Stimulated activated CD4-positive, alpha-beta T cell treated with anti-CD3 and anti-CD28 coated beads, Interleukin-15, amount 100 ng/mL, for 24 hours (primary cell): ENCODE measurements around the gene LYSMD4.

Experiments used
- DNase-seq: peaks from one replicate; pipeline ENCODE4 v3.0.0-alpha.2; 2020

LYSMD4 gene

DNA sequence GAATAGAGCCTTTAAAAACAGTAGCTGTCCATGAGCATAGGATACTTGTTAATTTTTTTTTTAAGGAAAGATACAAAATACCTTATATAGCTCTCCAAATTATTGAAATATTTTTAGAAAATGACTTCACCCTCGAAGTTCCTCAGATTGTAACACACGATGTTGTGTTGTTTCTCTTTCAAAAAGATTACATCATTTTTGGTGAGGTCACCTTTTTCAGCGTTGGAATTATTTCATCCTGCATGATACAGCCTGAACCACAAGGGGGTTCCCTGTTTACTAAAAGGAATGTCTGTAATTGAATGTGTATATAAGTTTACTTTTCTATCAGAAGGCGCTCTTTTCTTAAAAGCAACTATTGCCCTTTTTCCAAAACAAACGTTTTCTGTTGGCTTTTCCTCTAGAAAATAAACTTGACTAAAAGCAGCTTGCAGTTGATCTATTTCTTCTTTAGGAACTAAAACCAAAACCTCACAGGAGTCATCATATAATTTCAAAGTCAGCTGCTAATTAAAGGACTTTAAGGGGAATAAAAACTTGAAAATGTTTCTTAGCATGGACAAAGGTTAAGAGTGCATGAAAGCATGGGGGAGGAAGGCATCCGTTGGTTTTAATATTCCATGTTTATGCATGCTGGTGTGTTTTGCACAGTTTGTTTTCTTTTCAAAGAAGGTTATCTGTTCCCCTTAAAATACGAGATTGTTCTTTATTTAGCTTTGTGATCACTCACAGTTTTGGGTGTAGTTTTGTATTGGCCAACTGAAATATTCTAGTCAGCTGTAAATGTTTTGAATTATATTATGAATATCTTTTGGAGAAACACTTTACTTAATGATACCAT, 29.4 kb downstream of the LYSMD4 start:
- DNase-seq: no peak

DNA sequence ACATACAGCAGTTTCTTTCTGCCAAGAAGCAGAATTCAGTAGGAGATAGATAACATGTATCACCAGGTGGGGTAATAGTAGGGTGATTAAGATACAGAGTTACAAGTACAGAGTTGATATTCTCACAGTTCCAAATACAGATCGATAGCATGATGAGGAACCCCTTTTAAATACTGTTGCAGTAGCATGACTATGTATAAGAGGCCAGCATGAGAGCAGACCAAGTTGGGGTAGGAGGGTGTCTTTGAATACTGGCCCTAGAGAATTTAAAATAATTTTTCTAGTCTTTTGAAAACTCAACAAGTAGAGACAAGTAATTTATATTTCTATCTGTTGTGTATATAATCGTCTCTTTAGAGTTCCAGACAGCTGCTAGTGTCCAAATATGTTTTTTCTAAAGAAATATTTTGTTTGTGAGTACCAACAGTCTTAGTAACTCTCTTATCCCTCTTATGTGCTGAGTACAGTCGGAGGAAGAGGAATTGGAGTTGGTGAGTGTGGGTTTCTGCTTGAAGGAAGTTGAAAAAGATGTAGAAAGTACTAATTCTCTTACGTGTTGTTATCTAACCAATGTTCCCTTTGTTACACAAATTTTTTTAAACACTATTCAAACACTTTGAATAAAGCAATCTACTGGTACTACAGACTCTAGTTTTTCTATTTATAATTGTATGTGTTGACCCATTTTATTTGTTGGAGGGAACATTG, 30.2 kb downstream of the LYSMD4 start:
- no peak for DNase-seq

- no peak for DNase-seq
These were observed 37.1 kb downstream of the LYSMD4 start for GRCh38 chr15:99696096-99696495.

DNA sequence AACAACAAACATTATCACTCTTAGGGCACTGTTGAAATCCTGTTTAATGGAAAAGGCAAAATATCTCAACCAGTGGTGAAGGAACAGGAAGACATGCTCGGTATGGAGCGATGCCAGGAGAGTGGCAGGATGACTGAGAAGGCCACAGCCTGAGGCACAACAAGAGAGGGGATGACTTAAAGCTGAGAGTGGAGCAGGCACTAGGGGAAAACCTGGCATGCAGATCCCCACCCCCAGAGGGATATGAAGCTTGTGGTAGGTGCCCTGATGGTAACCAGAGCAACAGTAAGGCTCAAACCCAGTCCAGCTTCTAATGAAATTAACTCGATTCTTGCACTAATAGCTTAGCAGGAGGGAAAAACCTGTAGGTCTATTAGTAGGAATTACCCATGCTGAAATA, 40.4 kb downstream of the LYSMD4 start:
- no peak for DNase-seq

DNA sequence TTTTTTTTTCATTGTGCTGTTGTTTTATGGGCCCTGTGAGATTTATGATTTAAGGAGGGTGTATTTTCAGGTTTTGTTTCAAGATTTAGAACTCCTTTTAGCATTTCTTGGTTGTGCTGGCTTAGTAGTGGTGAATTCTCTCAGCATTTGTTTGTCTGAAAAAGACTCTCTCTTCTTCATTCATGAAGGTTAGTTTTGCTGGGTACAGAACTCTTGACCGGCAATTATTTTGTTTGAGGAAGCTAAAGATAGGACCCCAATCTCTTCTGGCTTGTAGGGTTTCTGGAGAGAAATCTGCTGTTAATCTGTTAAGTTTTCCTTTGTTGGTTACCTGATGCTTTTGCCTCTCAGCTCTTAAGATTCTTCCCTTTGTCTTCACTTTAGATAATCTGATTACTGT, 46.9 kb downstream of the LYSMD4 start:
- DNase-seq: no peak

DNA sequence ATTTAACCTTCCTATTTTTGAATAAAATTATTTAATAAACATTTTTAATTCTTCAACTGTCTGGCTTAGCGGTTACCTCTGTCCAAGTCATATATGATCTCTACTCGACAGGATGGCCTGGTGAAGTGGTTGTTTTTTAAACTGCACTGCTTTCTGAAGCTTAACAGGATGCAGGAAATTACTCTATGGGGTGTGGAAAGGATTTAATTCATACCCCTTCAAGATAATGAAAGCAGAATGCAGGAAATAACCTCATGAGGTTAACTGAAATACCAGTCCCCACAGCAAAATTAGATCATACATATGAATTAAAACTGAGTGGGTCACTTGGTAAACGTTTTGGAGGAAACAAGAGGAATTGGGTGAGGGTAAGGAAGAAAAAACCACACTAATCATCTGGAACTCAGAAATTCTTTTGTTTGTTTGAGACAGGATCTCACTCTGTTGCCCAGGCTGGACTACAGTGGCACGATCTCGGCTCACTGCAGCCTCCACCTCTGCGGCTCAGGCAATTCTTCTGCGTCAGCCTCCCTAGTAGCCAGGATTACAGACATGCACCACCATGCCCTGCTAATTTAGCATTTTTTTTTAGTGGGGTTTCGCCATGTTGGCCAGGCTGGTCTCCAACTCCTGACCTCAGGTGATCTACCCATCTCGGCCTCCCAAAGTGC, 50.1 kb downstream of the LYSMD4 start:
- no peak for DNase-seq

DNA sequence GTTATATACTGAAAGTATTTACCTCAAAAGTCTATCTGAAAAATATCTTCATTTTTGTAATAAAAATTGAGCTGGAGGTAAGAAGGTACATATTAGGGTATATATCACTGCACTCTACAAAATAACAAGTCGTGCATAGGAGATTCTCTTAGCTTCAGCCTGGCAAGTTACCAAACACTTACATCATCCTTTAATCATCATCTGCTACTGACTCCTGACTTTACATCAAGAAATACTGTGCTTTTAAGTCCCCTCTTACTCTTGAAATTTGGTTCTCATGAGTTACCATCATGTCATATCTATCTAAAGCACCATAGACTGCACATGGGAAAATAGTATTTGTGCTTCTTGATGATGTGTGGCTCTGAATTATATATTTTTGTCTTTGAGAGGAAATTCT, 50.8 kb downstream of the LYSMD4 start:
- DNase-seq: no peak

- no peak for DNase-seq
These were observed 51.2 kb downstream of the LYSMD4 start for GRCh38 chr15:99681990-99682389.

DNA sequence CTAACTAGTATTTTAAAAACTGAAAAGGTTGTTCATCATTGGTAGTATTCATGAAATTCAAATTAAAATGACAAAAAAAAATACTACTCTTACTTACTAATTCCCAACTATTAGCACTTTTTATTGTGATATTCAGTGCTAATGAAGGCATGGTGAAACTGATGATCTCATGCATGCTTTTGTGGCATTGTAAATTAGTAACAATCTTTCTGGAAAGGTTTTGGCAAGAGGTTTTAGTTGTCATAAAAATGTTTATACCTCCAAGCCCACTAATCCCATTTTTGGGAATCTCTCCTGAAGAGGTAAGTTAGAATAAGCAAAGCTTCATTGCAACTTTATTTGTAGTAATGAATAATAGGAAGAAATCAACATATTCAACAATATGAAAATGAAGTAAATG, 53.0 kb downstream of the LYSMD4 start:
- no peak for DNase-seq

GRCh38 chr15:99677540-99678134, 55.6 kb downstream of the LYSMD4 start:
- DNase-seq: no peak
